ENCODE measurements around the gene ITLN1.
"Not testable (repeated sequence)": the region's sequence is repeated elsewhere in the genome, so short reads cannot be mapped to it uniquely, and the experiment has no call there.

ITLN1 gene

GRCh38 chr1:160885042-160885441 lies at the start of gene ITLN1:
Gene ITLN1 (minus strand): TSS chr1:160885180. CDS start chr1:160884877, 303 bp downstream.
- no peak for TF ChIP-seq FOXP2 (optimal IDR thresholded peaks at IDR 0.05; ENCODE audit: control extremely low read depth, extremely low read length, insufficient read depth)
- no peak for TF ChIP-seq EZH2 (IDR thresholded peaks at IDR 0.05)
- TF ChIP-seq POLR2AphosphoS5 (IDR thresholded peaks at IDR 0.05; ENCODE audit: borderline replicate concordance, low read depth, low read length), result no peak
- DNase-seq (ENCODE audit: low read depth, low spot score), result no peak
- H3K27ac ChIP-seq, result no peak within 1 kb of the TSS
- no peak within 1 kb of the TSS for H3K9ac ChIP-seq (ENCODE audit: insufficient read length)
- no peaks in the 10 kb centered on the region for H3K9me3 ChIP-seq (ENCODE audit: low read depth, low read length)
- H3K36me3 ChIP-seq (ENCODE audit: insufficient read depth, low read length), result no peaks in the 10 kb centered on the region
- H3K4me3 ChIP-seq, result no peak within 1 kb of the TSS

DNA sequence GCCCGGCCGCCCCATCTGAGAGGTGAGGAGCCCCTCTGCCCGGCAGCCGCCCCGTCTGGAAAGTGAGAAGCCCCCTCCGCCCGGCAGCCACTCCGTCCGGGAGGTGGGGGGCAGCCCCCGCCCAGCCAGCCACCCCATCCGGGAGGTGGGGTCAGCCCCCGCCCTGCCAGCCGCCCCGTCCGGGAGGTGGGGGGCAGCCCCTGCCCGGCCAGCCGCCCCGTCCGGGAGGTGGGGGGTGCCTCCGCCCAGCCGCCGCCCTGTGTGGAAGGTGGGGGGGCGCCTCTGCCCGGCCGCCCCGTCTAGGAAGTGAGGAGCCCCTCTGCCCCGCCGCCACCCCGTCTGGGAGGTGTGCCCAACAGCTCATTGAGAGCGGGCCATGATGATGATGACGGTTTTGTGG lies 48.3 kb upstream of the ITLN1 start:
- H3K9me3 ChIP-seq (ENCODE audit: low read depth, low read length); H3K9ac ChIP-seq (ENCODE audit: insufficient read length); H3K27ac ChIP-seq; DNase-seq (ENCODE audit: low read depth, low spot score); H3K36me3 ChIP-seq (ENCODE audit: insufficient read depth, low read length); H3K4me3 ChIP-seq: not testable (repeated sequence)

GRCh38 chr1:160925652-160926244 lies 40.8 kb upstream of the ITLN1 start:
- H3K9me3 ChIP-seq (ENCODE audit: low read depth, low read length), result no peaks in the 10 kb centered on the region
- no peak overlapping the region for H3K4me3 ChIP-seq
- TF ChIP-seq EZH2 (IDR thresholded peaks at IDR 0.05) (no peak), POLR2AphosphoS5 (IDR thresholded peaks at IDR 0.05; ENCODE audit: borderline replicate concordance, low read depth, low read length) (no peak), FOXP2 (optimal IDR thresholded peaks at IDR 0.05; ENCODE audit: control extremely low read depth, extremely low read length, insufficient read depth) (no peak)
- no peak overlapping the region for H3K9ac ChIP-seq (ENCODE audit: insufficient read length)
- H3K36me3 ChIP-seq (ENCODE audit: insufficient read depth, low read length), result no peaks in the 10 kb centered on the region
- H3K27ac ChIP-seq, result no peak overlapping the region
- no peak for DNase-seq (ENCODE audit: low read depth, low spot score)

- DNase-seq (ENCODE audit: low read depth, low spot score), result no peak
- H3K27ac ChIP-seq, result no peak overlapping the region
- H3K4me3 ChIP-seq, result no peak overlapping the region
- H3K9me3 ChIP-seq (ENCODE audit: low read depth, low read length), result no peaks in the 10 kb centered on the region
- H3K36me3 ChIP-seq (ENCODE audit: insufficient read depth, low read length), result no peaks in the 10 kb centered on the region
- no peak overlapping the region for H3K9ac ChIP-seq (ENCODE audit: insufficient read length)
- TF ChIP-seq POLR2AphosphoS5 (IDR thresholded peaks at IDR 0.05; ENCODE audit: borderline replicate concordance, low read depth, low read length) (no peak), FOXP2 (optimal IDR thresholded peaks at IDR 0.05; ENCODE audit: control extremely low read depth, extremely low read length, insufficient read depth) (no peak), EZH2 (IDR thresholded peaks at IDR 0.05) (no peak)
These were observed 40.0 kb upstream of the ITLN1 start for GRCh38 chr1:160924791-160925651.

DNA sequence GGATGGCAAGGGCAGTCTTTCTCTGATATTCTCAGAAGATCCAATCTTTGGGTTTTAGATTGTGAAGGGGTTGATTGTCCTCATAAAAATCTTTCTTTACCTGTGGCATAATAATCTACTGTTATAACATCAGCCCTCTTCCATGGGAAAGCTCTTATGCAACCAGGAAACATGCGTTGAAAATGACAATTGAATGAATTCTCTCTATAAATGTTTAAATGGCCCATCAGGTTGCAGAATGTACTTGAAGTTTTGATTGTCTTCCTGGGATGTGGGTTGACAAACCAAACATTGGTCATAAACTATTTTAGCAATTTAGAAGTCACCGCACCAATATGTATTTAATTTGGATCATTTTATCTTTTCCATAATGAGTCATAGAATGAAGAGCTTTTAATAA lies 31.7 kb upstream of the ITLN1 start:
- Histone ChIP-seq H3K27ac (no peak overlapping the region), H3K9ac (ENCODE audit: insufficient read length) (no peak overlapping the region), H3K9me3 (ENCODE audit: low read depth, low read length) (no peaks in the 10 kb centered on the region), H3K36me3 (ENCODE audit: insufficient read depth, low read length) (no peaks in the 10 kb centered on the region), H3K4me3 (no peak overlapping the region)
- TF ChIP-seq POLR2AphosphoS5 (IDR thresholded peaks at IDR 0.05; ENCODE audit: borderline replicate concordance, low read depth, low read length), result no peak
- no peak for TF ChIP-seq EZH2 (IDR thresholded peaks at IDR 0.05)
- no peak for TF ChIP-seq FOXP2 (optimal IDR thresholded peaks at IDR 0.05; ENCODE audit: control extremely low read depth, extremely low read length, insufficient read depth)
- no peak for DNase-seq (ENCODE audit: low read depth, low spot score)

GRCh38 chr1:160913229-160913628 lies 28.2 kb upstream of the ITLN1 start:
- not testable (repeated sequence) for H3K9ac ChIP-seq (ENCODE audit: insufficient read length); H3K9me3 ChIP-seq (ENCODE audit: low read depth, low read length); H3K36me3 ChIP-seq (ENCODE audit: insufficient read depth, low read length); DNase-seq (ENCODE audit: low read depth, low spot score); H3K27ac ChIP-seq; H3K4me3 ChIP-seq

- no peak overlapping the region for H3K4me3 ChIP-seq
- no peak overlapping the region for H3K27ac ChIP-seq
- TF ChIP-seq EZH2 (IDR thresholded peaks at IDR 0.05) (no peak), POLR2AphosphoS5 (IDR thresholded peaks at IDR 0.05; ENCODE audit: borderline replicate concordance, low read depth, low read length) (no peak), FOXP2 (optimal IDR thresholded peaks at IDR 0.05; ENCODE audit: control extremely low read depth, extremely low read length, insufficient read depth) (no peak)
- no peak overlapping the region for H3K9ac ChIP-seq (ENCODE audit: insufficient read length)
- H3K36me3 ChIP-seq (ENCODE audit: insufficient read depth, low read length), result no peaks in the 10 kb centered on the region
- no peak for DNase-seq (ENCODE audit: low read depth, low spot score)
- H3K9me3 ChIP-seq (ENCODE audit: low read depth, low read length), result no peaks in the 10 kb centered on the region
These were observed 26.9 kb upstream of the ITLN1 start for GRCh38 chr1:160911925-160912324.

- TF ChIP-seq EZH2 (IDR thresholded peaks at IDR 0.05), result no peak
- no peak for TF ChIP-seq FOXP2 (optimal IDR thresholded peaks at IDR 0.05; ENCODE audit: control extremely low read depth, extremely low read length, insufficient read depth)
- no peak for TF ChIP-seq POLR2AphosphoS5 (IDR thresholded peaks at IDR 0.05; ENCODE audit: borderline replicate concordance, low read depth, low read length)
- no peak overlapping the region for H3K9ac ChIP-seq (ENCODE audit: insufficient read length)
- H3K9me3 ChIP-seq (ENCODE audit: low read depth, low read length), result no peaks in the 10 kb centered on the region
- no peak for DNase-seq (ENCODE audit: low read depth, low spot score)
- no peak overlapping the region for H3K27ac ChIP-seq
- no peak overlapping the region for H3K4me3 ChIP-seq
- H3K36me3 ChIP-seq (ENCODE audit: insufficient read depth, low read length), result no peaks in the 10 kb centered on the region
These were observed 26.5 kb upstream of the ITLN1 start for GRCh38 chr1:160911441-160911840.
